ENCODE data around the gene IPO5.
"Not testable (repeated sequence)": the region's sequence is repeated elsewhere in the genome, so short reads cannot be mapped to it uniquely, and the experiment has no call there.

IPO5 gene

DNA sequence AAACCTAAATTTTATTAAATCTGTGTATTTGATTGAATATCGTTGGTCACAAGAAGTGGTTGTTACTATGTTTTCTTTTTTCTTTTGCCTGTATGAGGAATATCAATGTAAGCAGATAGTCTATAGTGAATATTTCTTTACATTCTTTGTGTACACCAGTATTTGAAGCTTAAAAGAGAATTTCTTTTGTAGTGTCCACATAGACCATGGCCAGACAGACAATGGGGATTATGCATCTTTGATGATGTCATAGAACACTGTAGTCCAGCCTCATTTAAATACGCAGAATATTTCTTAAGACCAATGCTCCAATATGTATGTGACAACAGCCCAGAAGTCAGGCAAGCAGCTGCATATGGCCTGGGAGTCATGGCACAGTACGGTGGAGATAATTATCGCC lies 64.8 kb downstream of the IPO5 start:
- no peaks in the 10 kb centered on the region for H3K27me3 ChIP-seq (ENCODE audit: low read depth, low read length)
- H3K4me3 ChIP-seq (ENCODE audit: low read depth in 1 of 2, low read length in 2 of 2): no peak overlapping the region
- no peaks in the 10 kb centered on the region for H3K9me3 ChIP-seq (ENCODE audit: control insufficient read depth in 1 of 2, low read length in 2 of 2)
- peaks cover 49 to 61% of the 10 kb centered on the region in 2 donors for H3K36me3 ChIP-seq (ENCODE audit: control insufficient read depth in 1 of 2, insufficient read depth in 2 of 2, low read length in 2 of 2)
- H3K27ac ChIP-seq (ENCODE audit: low read length): no peak overlapping the region
- H3K4me1 ChIP-seq (ENCODE audit: control insufficient read depth in 1 of 2, insufficient read depth in 2 of 2, low read length in 2 of 2): no peaks in the 10 kb centered on the region

DNA sequence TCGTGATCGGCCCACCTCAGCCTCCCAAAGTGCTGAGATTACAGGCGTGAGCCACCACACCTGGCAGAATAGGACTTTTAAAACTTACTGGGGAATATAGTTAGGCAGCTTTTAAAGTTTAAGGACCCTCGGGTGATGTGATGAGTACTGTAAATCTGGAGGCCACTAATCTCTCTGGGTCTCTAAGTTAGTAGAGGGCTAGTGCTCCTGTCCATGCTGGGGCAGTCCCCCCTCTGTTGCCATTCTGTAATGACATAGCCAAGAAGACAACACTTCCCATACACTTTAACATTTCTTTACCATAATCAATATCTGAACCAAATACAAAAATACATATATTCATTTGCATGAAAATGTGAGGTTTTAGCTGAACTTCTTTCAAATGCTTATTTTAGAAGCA lies 65.7 kb downstream of the IPO5 start:
- Histone ChIP-seq H3K27me3 (ENCODE audit: low read depth, low read length) (no peaks in the 10 kb centered on the region), H3K4me3 (ENCODE audit: low read depth in 1 of 2, low read length in 2 of 2) (no peak overlapping the region), H3K36me3 (ENCODE audit: control insufficient read depth in 1 of 2, insufficient read depth in 2 of 2, low read length in 2 of 2) (peaks cover 46 to 63% of the 10 kb centered on the region in 2 donors), H3K27ac (ENCODE audit: low read length) (no peak overlapping the region), H3K9me3 (ENCODE audit: control insufficient read depth in 1 of 2, low read length in 2 of 2) (no peaks in the 10 kb centered on the region), H3K4me1 (ENCODE audit: control insufficient read depth in 1 of 2, insufficient read depth in 2 of 2, low read length in 2 of 2) (no peaks in the 10 kb centered on the region)

DNA sequence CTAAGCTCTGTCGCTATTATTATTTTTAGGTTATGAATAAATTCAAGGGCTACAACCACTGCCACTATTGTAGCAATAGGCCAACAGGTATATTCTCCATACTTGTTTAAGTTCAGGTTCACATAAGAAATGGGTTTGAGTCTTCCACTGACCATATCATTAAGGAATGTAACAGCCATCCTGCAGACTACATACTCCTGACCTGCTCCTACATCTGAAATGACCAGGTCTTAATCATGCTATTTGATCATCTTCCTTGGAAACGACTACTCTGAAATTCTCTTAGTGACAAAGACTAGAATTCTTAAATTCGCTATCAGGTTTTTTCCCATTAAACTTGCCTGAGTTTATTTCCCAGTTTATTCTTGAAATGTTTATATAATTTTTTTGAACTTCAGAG lies 66.8 kb downstream of the IPO5 start:
- no peaks in the 10 kb centered on the region for H3K4me1 ChIP-seq (ENCODE audit: control insufficient read depth in 1 of 2, insufficient read depth in 2 of 2, low read length in 2 of 2)
- H3K36me3 ChIP-seq (ENCODE audit: control insufficient read depth in 1 of 2, insufficient read depth in 2 of 2, low read length in 2 of 2): peaks cover 45 to 57% of the 10 kb centered on the region in 2 donors
- no peaks in the 10 kb centered on the region for H3K27me3 ChIP-seq (ENCODE audit: low read depth, low read length)
- no peaks in the 10 kb centered on the region for H3K9me3 ChIP-seq (ENCODE audit: control insufficient read depth in 1 of 2, low read length in 2 of 2)
- H3K27ac ChIP-seq (ENCODE audit: low read length): no peak overlapping the region
- no peak overlapping the region for H3K4me3 ChIP-seq (ENCODE audit: low read depth in 1 of 2, low read length in 2 of 2)

DNA sequence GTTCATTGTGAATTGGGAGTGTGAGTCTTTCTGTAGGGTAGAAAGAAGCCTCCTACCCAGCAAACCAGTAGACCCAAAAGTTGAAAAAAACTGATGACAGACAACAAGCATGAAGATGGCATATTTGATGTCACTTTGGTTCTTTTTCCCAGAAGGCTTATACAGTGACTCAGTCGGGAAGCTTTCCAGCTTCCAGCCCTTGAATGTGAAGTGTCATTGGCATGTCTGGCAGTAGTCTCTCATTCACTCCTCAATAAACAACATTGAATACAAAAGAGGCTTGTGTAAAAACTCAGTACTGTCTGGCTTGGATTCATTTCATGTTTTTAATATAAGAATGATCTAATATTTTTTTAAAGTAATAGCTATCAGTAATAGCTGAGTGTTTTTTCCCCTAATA lies 68.7 kb downstream of the IPO5 start:
- H3K4me1 ChIP-seq (ENCODE audit: control insufficient read depth in 1 of 2, insufficient read depth in 2 of 2, low read length in 2 of 2): no peaks in the 10 kb centered on the region
- no peak overlapping the region for H3K4me3 ChIP-seq (ENCODE audit: low read depth in 1 of 2, low read length in 2 of 2)
- peaks cover 34 to 46% of the 10 kb centered on the region in 2 donors for H3K36me3 ChIP-seq (ENCODE audit: control insufficient read depth in 1 of 2, insufficient read depth in 2 of 2, low read length in 2 of 2)
- no peaks in the 10 kb centered on the region for H3K9me3 ChIP-seq (ENCODE audit: control insufficient read depth in 1 of 2, low read length in 2 of 2)
- H3K27ac ChIP-seq (ENCODE audit: low read length): no peak overlapping the region
- no peaks in the 10 kb centered on the region for H3K27me3 ChIP-seq (ENCODE audit: low read depth, low read length)

DNA sequence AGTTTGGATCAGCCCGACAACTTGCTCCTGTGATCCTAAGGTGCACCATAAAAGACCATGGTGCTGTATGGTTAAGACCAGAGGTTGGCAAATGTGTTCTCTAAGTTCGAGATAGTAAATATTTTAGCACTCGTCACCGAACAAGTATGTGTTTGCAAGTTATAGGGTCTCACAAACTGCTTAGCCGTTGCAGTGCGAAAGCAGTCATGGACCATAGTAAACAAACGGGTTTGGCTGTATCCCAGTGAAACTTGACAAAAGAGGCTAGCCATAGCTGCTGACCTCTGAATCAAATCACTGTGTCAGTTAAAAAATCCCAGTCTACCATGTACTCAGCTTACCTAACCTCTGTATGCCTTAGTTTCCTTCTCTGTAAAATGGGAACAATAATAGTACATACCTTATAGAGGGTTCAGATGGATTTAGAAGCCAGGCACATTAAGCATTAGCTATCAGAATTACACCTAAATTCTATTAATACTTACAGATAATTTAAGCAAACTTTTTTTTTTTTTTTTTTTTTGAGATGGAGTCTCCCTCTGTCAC lies 72.1 kb downstream of the IPO5 start:
- Histone ChIP-seq H3K4me3 (ENCODE audit: low read depth in 1 of 2, low read length in 2 of 2) (no peak overlapping the region), H3K27me3 (ENCODE audit: low read depth, low read length) (no peaks in the 10 kb centered on the region), H3K36me3 (ENCODE audit: control insufficient read depth in 1 of 2, insufficient read depth in 2 of 2, low read length in 2 of 2) (peaks cover 15 to 17% of the 10 kb centered on the region in 2 donors), H3K9me3 (ENCODE audit: control insufficient read depth in 1 of 2, low read length in 2 of 2) (no peaks in the 10 kb centered on the region), H3K4me1 (ENCODE audit: control insufficient read depth in 1 of 2, insufficient read depth in 2 of 2, low read length in 2 of 2) (no peaks in the 10 kb centered on the region), H3K27ac (ENCODE audit: low read length) (no peak overlapping the region)

DNA sequence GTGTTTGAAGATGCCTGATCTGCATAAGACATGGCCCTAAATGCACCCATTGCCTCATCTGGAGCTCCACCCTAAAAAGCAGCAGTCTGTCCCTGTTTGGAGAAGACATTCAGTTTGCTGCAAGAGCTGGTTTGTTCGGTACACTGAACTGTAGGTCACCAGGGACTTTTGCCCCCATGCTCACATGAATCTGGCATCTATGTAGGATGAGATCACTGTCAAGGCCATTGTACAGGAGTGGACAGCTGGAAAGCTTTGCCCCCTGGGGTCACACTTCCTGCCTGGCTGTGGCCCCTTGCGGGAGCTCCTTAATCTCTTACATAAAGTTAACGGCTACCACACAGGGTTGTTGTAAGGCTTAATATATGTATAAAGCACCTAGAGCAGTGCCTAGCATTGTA lies 73.0 kb downstream of the IPO5 start:
- no peak overlapping the region for H3K4me3 ChIP-seq (ENCODE audit: low read depth in 1 of 2, low read length in 2 of 2)
- peaks cover 13% of the 10 kb centered on the region in 2 donors for H3K36me3 ChIP-seq (ENCODE audit: control insufficient read depth in 1 of 2, insufficient read depth in 2 of 2, low read length in 2 of 2)
- no peaks in the 10 kb centered on the region for H3K4me1 ChIP-seq (ENCODE audit: control insufficient read depth in 1 of 2, insufficient read depth in 2 of 2, low read length in 2 of 2)
- no peaks in the 10 kb centered on the region for H3K27me3 ChIP-seq (ENCODE audit: low read depth, low read length)
- H3K27ac ChIP-seq (ENCODE audit: low read length): no peak overlapping the region
- no peaks in the 10 kb centered on the region for H3K9me3 ChIP-seq (ENCODE audit: control insufficient read depth in 1 of 2, low read length in 2 of 2)

DNA sequence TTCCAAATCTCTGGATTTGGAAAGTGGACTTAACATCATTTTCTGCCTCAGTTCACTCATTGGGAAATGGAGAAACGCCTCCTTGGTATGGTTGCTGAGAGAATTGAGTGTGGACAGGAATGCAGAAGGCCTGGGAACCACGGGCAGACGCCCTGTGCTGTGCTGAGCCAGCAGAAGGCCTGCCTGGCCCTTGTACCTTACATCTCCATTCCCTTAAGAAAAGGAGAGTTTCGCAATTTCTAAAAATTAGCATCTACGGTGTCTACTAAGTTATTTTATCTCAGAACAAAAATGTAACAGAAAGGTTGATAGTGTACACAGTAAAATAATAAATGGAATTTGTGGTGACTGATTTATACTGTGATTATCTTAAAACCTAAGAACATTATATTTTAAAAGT lies 78.7 kb downstream of the IPO5 start:
- H3K4me3 ChIP-seq (ENCODE audit: low read depth in 1 of 2, low read length in 2 of 2): no peak overlapping the region
- no peaks in the 10 kb centered on the region for H3K9me3 ChIP-seq (ENCODE audit: control insufficient read depth in 1 of 2, low read length in 2 of 2)
- H3K27ac ChIP-seq (ENCODE audit: low read length): no peak overlapping the region
- H3K36me3 ChIP-seq (ENCODE audit: control insufficient read depth in 1 of 2, insufficient read depth in 2 of 2, low read length in 2 of 2): no peaks in the 10 kb centered on the region
- no peaks in the 10 kb centered on the region for H3K4me1 ChIP-seq (ENCODE audit: control insufficient read depth in 1 of 2, insufficient read depth in 2 of 2, low read length in 2 of 2)
- H3K27me3 ChIP-seq (ENCODE audit: low read depth, low read length): no peaks in the 10 kb centered on the region

DNA sequence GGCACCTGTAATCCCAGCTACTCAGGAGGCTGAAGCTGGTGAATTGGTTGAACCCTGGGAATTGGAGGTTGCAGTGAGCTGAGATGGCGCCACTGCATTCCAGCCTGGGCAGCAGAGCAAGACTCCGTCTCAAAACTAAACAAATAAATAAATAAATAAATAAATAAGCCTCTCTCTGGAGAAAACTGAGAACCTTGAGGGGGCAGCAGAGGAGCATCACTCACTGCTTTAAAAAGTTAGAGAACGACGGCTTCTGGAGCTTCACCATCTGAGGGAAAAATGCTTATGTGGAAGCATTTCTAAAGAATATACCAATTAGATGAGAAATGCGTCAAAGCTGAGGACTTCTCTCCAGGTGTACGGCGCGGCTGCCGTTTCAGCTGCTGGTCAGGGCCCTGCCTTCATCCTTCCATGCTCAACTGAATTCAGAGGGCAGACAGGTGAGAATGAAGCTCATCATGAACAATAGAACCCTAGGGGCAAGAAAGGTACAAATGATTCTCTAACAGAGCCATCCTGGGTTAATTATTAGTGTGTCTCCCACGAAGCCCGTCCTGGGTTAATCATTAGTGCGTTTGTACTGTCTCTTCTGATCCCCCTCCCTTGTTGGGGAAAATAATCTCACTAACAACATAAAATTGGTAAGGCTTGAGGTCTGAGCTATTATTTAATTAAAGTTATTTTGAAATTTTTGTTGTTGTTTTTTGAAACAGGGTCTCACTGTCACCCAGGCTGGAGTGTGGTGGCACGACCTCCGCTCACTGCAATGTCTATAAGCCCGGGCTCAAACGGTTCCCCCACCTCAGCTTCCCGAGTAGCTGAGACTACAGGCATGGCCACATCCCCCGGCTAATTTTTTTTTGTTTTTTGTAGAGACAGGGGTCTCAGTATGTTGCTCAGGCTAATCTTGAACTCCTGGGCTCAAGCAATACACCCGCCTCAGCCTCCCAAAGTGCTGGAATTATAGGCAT lies 80.1 kb downstream of the IPO5 start:
- no peak overlapping the region for H3K4me3 ChIP-seq (ENCODE audit: low read depth in 1 of 2, low read length in 2 of 2)
- H3K27me3 ChIP-seq (ENCODE audit: low read depth, low read length): no peaks in the 10 kb centered on the region
- H3K36me3 ChIP-seq (ENCODE audit: control insufficient read depth in 1 of 2, insufficient read depth in 2 of 2, low read length in 2 of 2): no peaks in the 10 kb centered on the region
- no peaks in the 10 kb centered on the region for H3K4me1 ChIP-seq (ENCODE audit: control insufficient read depth in 1 of 2, insufficient read depth in 2 of 2, low read length in 2 of 2)
- H3K27ac ChIP-seq (ENCODE audit: low read length): no peak overlapping the region
- H3K9me3 ChIP-seq (ENCODE audit: control insufficient read depth in 1 of 2, low read length in 2 of 2): no peaks in the 10 kb centered on the region

DNA sequence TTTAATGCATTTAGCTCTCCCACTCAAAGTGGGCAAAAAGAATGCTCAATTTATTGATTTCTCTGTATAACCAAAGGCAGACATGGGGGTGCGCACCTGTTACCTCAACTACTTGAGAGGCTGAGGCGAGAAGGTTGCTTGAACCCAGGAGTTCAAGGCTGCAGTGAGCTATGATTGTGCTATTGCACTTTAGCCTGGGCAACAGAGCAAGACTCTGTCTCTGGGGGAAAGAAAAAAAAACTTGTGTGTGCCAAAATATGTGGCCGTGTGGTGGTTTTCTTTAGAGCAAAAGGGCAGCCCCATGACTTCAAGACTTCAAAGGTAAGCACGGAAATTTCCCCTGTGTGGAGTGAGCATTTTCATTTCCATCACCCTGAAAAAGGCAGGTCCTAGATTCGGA lies 81.9 kb downstream of the IPO5 start:
- Histone ChIP-seq H3K27ac (ENCODE audit: low read length) (no peak overlapping the region), H3K4me1 (ENCODE audit: control insufficient read depth in 1 of 2, insufficient read depth in 2 of 2, low read length in 2 of 2) (no peaks in the 10 kb centered on the region), H3K9me3 (ENCODE audit: control insufficient read depth in 1 of 2, low read length in 2 of 2) (no peaks in the 10 kb centered on the region), H3K36me3 (ENCODE audit: control insufficient read depth in 1 of 2, insufficient read depth in 2 of 2, low read length in 2 of 2) (no peaks in the 10 kb centered on the region), H3K4me3 (ENCODE audit: low read depth in 1 of 2, low read length in 2 of 2) (no peak overlapping the region), H3K27me3 (ENCODE audit: low read depth, low read length) (no peaks in the 10 kb centered on the region)

DNA sequence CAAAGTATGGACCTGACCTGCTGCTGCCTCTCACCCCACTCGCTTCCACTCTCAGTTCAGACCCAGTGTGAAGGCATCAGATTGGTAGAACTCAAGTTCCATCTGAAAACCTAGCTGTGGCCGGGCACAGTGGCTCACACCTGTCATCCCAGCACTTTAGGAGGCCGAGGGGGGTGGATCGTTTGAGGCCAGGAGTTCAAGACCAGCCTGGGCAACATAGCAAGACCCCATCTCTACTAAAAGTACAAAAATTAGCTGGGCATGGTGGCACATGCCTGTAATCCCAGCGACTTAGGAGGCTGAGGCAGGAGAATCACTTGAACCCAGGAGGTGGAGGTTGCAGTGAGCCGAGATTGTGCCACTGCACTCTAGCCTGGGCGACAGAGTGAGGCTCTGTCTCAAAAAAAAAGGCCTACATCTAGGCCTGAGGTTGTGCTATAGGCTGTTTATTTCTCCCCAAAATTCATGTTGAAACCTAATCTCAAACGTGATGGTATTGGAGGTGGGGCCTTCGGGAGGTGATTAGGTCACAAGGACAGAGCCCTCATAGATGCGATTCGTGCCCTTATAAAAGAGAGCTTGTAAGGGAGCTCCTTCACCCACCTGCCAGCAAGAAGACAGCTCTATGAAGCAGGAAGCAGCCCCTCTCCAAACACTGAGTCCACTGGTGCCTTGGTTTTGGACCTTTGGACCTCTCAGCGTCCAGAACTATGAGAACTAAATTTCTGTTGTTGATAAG lies 83.3 kb downstream of the IPO5 start:
- H3K27ac ChIP-seq (ENCODE audit: low read length); H3K4me3 ChIP-seq (ENCODE audit: low read depth in 1 of 2, low read length in 2 of 2); H3K4me1 ChIP-seq (ENCODE audit: control insufficient read depth in 1 of 2, insufficient read depth in 2 of 2, low read length in 2 of 2); H3K36me3 ChIP-seq (ENCODE audit: control insufficient read depth in 1 of 2, insufficient read depth in 2 of 2, low read length in 2 of 2); H3K27me3 ChIP-seq (ENCODE audit: low read depth, low read length); H3K9me3 ChIP-seq (ENCODE audit: control insufficient read depth in 1 of 2, low read length in 2 of 2): not testable (repeated sequence)

DNA sequence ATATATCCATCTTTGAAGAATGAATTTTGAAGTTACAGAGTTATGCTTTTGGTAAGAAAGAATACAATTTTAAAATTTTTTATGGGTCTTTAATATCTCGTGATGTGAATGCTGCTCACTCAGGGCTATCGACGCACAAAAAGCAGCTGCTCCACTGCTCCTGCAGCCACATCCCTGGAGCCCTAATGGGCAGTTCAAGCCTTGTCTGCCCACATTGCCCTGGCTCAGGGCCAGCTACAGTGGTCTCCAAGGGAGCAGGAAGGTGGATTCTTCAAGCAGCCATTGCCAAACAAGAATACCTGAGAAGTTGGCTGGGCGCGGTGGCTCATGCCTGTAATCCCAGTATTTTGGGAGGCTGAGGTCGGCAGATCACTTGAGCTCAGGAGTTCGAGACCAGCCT lies 85.8 kb downstream of the IPO5 start:
- H3K27ac ChIP-seq (ENCODE audit: low read length): no peak overlapping the region
- no peaks in the 10 kb centered on the region for H3K27me3 ChIP-seq (ENCODE audit: low read depth, low read length)
- H3K4me1 ChIP-seq (ENCODE audit: control insufficient read depth in 1 of 2, insufficient read depth in 2 of 2, low read length in 2 of 2): no peaks in the 10 kb centered on the region
- no peaks in the 10 kb centered on the region for H3K9me3 ChIP-seq (ENCODE audit: control insufficient read depth in 1 of 2, low read length in 2 of 2)
- no peak overlapping the region for H3K4me3 ChIP-seq (ENCODE audit: low read depth in 1 of 2, low read length in 2 of 2)
- no peaks in the 10 kb centered on the region for H3K36me3 ChIP-seq (ENCODE audit: control insufficient read depth in 1 of 2, insufficient read depth in 2 of 2, low read length in 2 of 2)
